ENCODE measurements around the gene IDI1.

GRCh38 chr10:990808-991207, 58.1 kb downstream of the IDI1 start:
- TF ChIP-seq EGR1 (IDR thresholded peaks at IDR 0.05; ENCODE audit: low read depth in 2 of 2) (no peak), CTCF (IDR thresholded peaks at IDR 0.05; ENCODE audit: low read depth, low read length, missing input control) (no peak)
